Prostate gland (tissue), 2 donors: Measurements from ENCODE around the gene PTN. TPM values are rescaled to one million over a fixed set of nuclear protein-coding genes. Genes with fewer than 3 reads are reported as not detected.
"Not testable (repeated sequence)": the region's sequence is repeated elsewhere in the genome, so short reads cannot be mapped to it uniquely, and the experiment has no call there.

Source experiments
- DNase-seq: peaks from one replicate; pipeline ENCODE4 v3.0.0-alpha.2; 2019; ENCODE audit warnings: low spot score
- H3K27ac ChIP-seq, 2 donors: fragments of 200-600 bp; sonication (generic); 2 replicates each; pipeline ENCODE4 v1.5.1; 2017 to 2019
- H3K27me3 ChIP-seq: fragments of 200-600 bp; sonication (generic); replicated peaks from 2 replicates; pipeline ENCODE4 v1.5.1; 2019; ENCODE audit not compliant: insufficient read depth
- H3K36me3 ChIP-seq, 2 donors: fragments of 200-600 bp; sonication (generic); 1 replicate in 1 of 2; 2 replicates in 1 of 2; pipeline versions ENCODE4 v1.5.1 to v1.8.1; 2017 to 2019
- H3K4me1 ChIP-seq: fragments of 200-600 bp; sonication (generic); replicated peaks from 2 replicates; pipeline ENCODE4 v1.5.1; 2019
- H3K4me3 ChIP-seq, 2 donors: fragments of 200-600 bp; sonication (generic); 2 replicates each; pipeline ENCODE4 v1.5.1; 2017 to 2019
- H3K9me3 ChIP-seq: fragments of 200-600 bp; sonication (generic); 2 replicates; pipeline ENCODE4 v1.5.1; 2017
- CTCF ChIP-seq, 4 experiments: fragments of 200-600 bp in 2 of 4; fragments of 450-650 bp in 2 of 4; sonication (generic) in 2 of 4; IDR thresholded peaks; 1 replicate in 3 of 4; 2 replicates in 1 of 4; pipeline ENCODE4 v1.5.1; 2016 to 2019; ENCODE audit warnings: antibody characterized with exemption in 4 of 4, mild to moderate bottlenecking in 2 of 4, moderate library complexity in 2 of 4
- POLR2A ChIP-seq: fragments of 450-650 bp; IDR thresholded peaks from one replicate; pipeline ENCODE4 v1.6.1; 2016; ENCODE audit warnings: antibody characterized with exemption, mild to moderate bottlenecking
- POLR2AphosphoS5 ChIP-seq: sonication (generic); formaldehyde crosslinking; IDR thresholded peaks from one replicate; pipeline ENCODE4 v1.6.1; 2017; ENCODE audit warnings: antibody characterized with exemption
- WGBS: methylation state at CpG from one replicate; pipeline ENCODE4 v1.1.5; 2018; 5-methylcytosine and 5-hydroxymethylcytosine counted together
- intact Hi-C: fragments of 100-400 bp; cut with DNase I; formaldehyde crosslinking; loops from one replicate; pipeline ENCODE4 v1.14.2; 2022
- small RNA-seq, 2 donors: library from RNA; depleted of rRNA; stranded (forward); fragments of <200 nt; gene quantifications; one replicate each; pipeline ENCODE3, GENCODE V24; 2016
- total RNA-seq, 2 donors: library from RNA; depleted of rRNA; stranded (reverse); fragments of >200 nt; gene quantifications; one replicate each; pipeline ENCODE4 v1.1.0, GENCODE V29; 2016

Gene PTN
- total RNA-seq, 2 donors from 2014 or later = 56.6 to 96.6 TPM

DNA sequence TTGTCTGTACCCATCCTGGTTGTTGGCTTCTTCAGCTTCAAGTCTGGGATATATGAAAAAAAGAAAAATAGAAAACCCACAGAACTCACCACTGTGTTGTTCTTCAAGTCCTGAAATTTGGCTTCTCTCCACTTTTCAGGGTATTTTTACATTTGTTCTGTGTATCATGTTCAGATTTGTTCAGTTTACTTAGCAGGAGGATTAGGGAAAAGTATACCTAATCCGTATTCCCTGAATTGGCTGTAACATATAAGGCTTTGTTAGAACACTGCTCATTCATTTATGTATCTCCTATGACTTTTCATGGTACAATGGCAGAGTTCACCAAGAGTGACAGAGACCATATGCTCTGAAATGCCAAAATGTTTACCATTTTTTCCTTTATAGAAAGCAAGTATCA lies 146.9 kb downstream of the PTN start:
- H3K4me3 ChIP-seq = no peak overlapping the region
- no peaks in the 10 kb centered on the region for H3K27me3 ChIP-seq
- intact Hi-C loops = no loop called here

GRCh38 chr7:137195996-137196395 lies 147.5 kb downstream of the PTN start:
- no peak for TF ChIP-seq CTCF (IDR thresholded peaks at IDR 0.05)
- no peak for TF ChIP-seq POLR2A
- TF ChIP-seq POLR2AphosphoS5 = no peak
- Histone ChIP-seq H3K4me3 (no peak overlapping the region), H3K9me3 (no peaks in the 10 kb centered on the region), H3K36me3 (no peaks in the 10 kb centered on the region), H3K27me3 (no peaks in the 10 kb centered on the region), H3K27ac (no peak overlapping the region), H3K4me1 (no peaks in the 10 kb centered on the region)
- 63% methylated on average over 2 of the region's 2 CpGs for WGBS
- intact Hi-C loops = no loop called here
- DNase-seq = no peak

More for the DNA sequence above, 146.9 kb downstream of the PTN start:
- no peak for DNase-seq
- Histone ChIP-seq H3K36me3 (no peaks in the 10 kb centered on the region), H3K9me3 (no peaks in the 10 kb centered on the region), H3K27ac (no peak overlapping the region), H3K4me1 (no peaks in the 10 kb centered on the region)
- no peak for TF ChIP-seq POLR2AphosphoS5
- TF ChIP-seq CTCF (IDR thresholded peaks at IDR 0.05) = no peak
- no peak for TF ChIP-seq POLR2A
- 31% methylated on average over 1 of the region's 1 CpG for WGBS

DNA sequence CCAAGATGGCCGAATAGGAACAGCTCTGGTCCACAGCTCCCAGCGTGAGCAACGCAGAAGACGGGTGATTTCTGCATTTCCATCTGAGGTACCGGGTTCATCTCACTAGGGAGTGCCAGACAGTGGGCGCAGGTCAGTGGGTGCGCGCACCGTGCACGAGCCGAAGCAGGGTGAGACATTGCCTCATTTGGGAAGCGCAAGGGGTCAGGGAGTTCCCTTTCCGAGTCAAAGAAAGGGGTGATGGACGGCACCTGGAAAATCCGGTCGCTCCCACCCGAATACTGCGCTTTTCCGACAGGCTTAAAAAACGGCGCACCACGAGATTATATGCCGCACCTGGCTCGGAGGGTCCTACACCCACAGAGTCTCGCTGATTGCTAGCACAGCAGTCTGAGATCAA lies 161.9 kb downstream of the PTN start:
- DNase-seq, H3K4me3 ChIP-seq, H3K27me3 ChIP-seq, intact Hi-C loops, H3K4me1 ChIP-seq, H3K9me3 ChIP-seq, H3K27ac ChIP-seq, H3K36me3 ChIP-seq: not testable (repeated sequence)
- 92% methylated on average over 25 of the region's 25 CpGs for WGBS

Small RNA genes lying within 50 kb of the gene (small RNA-seq; reads per million reads assigned to genes)
- 0.40 to 1.3 reads per million in 2 donors for gene RF00136
